NT2/D1 (cell line): ENCODE results near the gene TEX30.

Experiments
- DNase-seq: peaks from one replicate; pipeline ENCODE4 v3.0.0-alpha.2; 2011; ENCODE audit warnings: low read depth, low spot score
- H3K27me3 ChIP-seq: 2 replicates; pipeline ENCODE4 v1.6.0; 2011; ENCODE audit warnings: mild to moderate bottlenecking; ENCODE audit not compliant: insufficient read length, insufficient read depth
- H3K36me3 ChIP-seq: 2 replicates; pipeline ENCODE4 v1.6.1; 2011; ENCODE audit warnings: mild to moderate bottlenecking, low read length, mixed read lengths; ENCODE audit not compliant: insufficient read depth, insufficient read length
- H3K4me1 ChIP-seq: 2 replicates; pipeline ENCODE4 v1.5.1; 2011; ENCODE audit not compliant: insufficient read depth, insufficient read length
- H3K4me3 ChIP-seq: 2 replicates; pipeline ENCODE4 v1.5.1; 2011; ENCODE audit warnings: low read depth; ENCODE audit not compliant: insufficient read length
- H3K9ac ChIP-seq: 2 replicates; pipeline ENCODE4 v1.6.0; 2011; ENCODE audit warnings: low read depth; ENCODE audit not compliant: insufficient read length
- H3K9me3 ChIP-seq: 2 replicates; pipeline ENCODE4 v1.5.1; 2011; ENCODE audit warnings: mild to moderate bottlenecking, low read length; ENCODE audit not compliant: insufficient read depth
- SUZ12 ChIP-seq: IDR thresholded peaks from 2 replicates; pipeline ENCODE4 v1.6.1; 2011; ENCODE audit not compliant: insufficient read length, insufficient read depth; ENCODE audit errors: extremely low read depth
- YY1 ChIP-seq: IDR thresholded peaks from 2 replicates; pipeline ENCODE4 v1.6.1; 2011; ENCODE audit not compliant: insufficient read length, insufficient read depth
- ZNF274 ChIP-seq: IDR thresholded peaks from 2 replicates; pipeline ENCODE4 v1.6.1; 2011; ENCODE audit warnings: mild to moderate bottlenecking, low read depth, low read length

The TEX30 gene

GRCh38 chr13:102777736-102778135, 4.2 kb upstream of the TEX30 start:
- no peak for DNase-seq
- peaks cover 18% of the 10 kb centered on the region; the same call in 1 of the 2 replicates for H3K9me3 ChIP-seq

DNA sequence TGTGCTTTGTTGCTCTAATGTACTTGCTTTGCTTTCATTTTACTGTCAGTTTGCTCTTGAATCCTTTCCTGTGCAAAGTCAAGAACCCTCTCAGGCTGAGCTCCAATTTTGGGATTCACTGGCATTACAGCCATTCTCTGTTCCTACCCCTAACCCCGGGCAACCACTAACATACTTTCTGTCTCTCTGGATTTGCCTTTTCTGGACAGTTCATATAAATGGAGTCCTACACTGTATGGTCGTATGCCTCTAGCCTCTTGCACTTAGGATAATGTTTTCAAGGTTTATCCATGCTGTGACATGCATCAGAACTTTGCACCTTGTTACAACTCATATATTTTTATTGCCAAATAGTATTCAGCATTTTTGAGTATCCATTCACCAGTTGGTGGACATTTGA, 2.7 kb upstream of the TEX30 start:
- no peak overlapping the region for H3K4me3 ChIP-seq
- H3K27me3 ChIP-seq = peaks cover 4% of the 10 kb centered on the region
- H3K4me1 ChIP-seq = peaks cover 2% of the 10 kb centered on the region
- H3K9ac ChIP-seq = no peak overlapping the region
- peaks cover 11% of the 10 kb centered on the region for H3K36me3 ChIP-seq
- TF ChIP-seq ZNF274 (no peak), YY1 (no peak), SUZ12 (no peak)
- DNase-seq = no peak
- H3K9me3 ChIP-seq = peaks cover 5% of the 10 kb centered on the region; the same call in 1 of the 2 replicates

More at GRCh38 chr13:102777736-102778135, 4.2 kb upstream of the TEX30 start:
- H3K9ac ChIP-seq = no peak overlapping the region
- TF ChIP-seq SUZ12 = no peak
- no peak for TF ChIP-seq YY1
- no peak for TF ChIP-seq ZNF274
- H3K4me3 ChIP-seq = no peak overlapping the region
- no peaks in the 10 kb centered on the region for H3K36me3 ChIP-seq
- peaks cover 4% of the 10 kb centered on the region for H3K27me3 ChIP-seq
- peaks cover 2% of the 10 kb centered on the region for H3K4me1 ChIP-seq

GRCh38 chr13:102774591-102775520, 1.3 kb upstream of the TEX30 start:
- H3K4me1 ChIP-seq = peaks cover 2% of the 10 kb centered on the region
- DNase-seq = no peak
- H3K9me3 ChIP-seq = peaks cover 5% of the 10 kb centered on the region; the same call in 1 of the 2 replicates
- peaks cover 12% of the 10 kb centered on the region for H3K36me3 ChIP-seq
- H3K9ac ChIP-seq = no peak overlapping the region
- no peak overlapping the region for H3K4me3 ChIP-seq
- peaks cover 4% of the 10 kb centered on the region for H3K27me3 ChIP-seq
- TF ChIP-seq ZNF274 (no peak), YY1 (no peak), SUZ12 (no peak)

DNA sequence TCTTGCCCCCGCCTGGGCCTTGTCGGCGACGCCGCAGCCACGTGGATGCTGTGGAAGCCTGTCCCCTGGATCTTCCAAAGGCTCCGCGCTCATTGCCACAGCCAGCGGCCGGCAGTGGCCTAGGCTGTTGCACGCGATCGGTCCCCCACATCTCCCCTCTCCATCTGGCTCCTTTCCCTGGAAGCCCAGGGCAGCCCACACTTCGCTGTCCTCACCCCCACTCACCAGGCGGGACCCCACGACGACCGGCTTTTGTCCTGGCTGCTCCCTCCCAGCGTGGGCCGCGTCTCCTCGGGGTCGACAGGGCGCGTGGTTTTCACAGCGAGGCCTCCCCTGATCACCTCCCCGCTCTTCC, 605 bp upstream of the TEX30 start:
- TF ChIP-seq ZNF274 (no peak), SUZ12 (no peak), YY1 (no peak)
- Histone ChIP-seq H3K9me3 (peaks cover 5% of the 10 kb centered on the region; the same call in 1 of the 2 replicates), H3K36me3 (peaks cover 12% of the 10 kb centered on the region), H3K4me3 (peak overlapping the region; percentile 78), H3K27me3 (peaks cover 4% of the 10 kb centered on the region), H3K9ac (peak overlapping the region; percentile 26), H3K4me1 (peaks cover 2% of the 10 kb centered on the region)
- no peak for DNase-seq

DNA sequence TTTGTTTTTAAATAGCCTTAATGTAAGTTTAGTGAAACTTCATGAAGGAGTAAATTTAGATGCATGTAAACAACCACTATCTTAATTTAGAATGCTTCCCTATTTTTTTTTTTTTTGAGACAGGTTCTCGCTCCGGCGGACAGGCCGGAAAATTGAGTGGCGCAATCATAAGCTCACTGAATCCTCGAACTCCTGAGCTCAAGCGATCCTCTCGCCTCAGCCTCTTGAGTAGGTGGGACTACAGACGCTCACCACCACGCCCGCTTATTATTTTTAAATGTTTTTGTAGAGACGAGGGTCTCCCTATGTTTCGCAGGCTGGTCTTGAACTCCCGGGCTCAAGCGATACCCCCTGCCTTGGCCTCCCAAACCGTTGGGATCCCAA, 1.6 kb downstream of the TEX30 start:
- Histone ChIP-seq H3K9ac (no peak overlapping the region), H3K27me3 (peaks cover 4% of the 10 kb centered on the region), H3K4me3 (no peak overlapping the region), H3K36me3 (peaks cover 17% of the 10 kb centered on the region), H3K4me1 (peaks cover 2% of the 10 kb centered on the region), H3K9me3 (peaks cover 5% of the 10 kb centered on the region; the same call in 1 of the 2 replicates)
- TF ChIP-seq YY1 = no peak
- no peak for TF ChIP-seq SUZ12
- no peak for TF ChIP-seq ZNF274
- DNase-seq = no peak

DNA sequence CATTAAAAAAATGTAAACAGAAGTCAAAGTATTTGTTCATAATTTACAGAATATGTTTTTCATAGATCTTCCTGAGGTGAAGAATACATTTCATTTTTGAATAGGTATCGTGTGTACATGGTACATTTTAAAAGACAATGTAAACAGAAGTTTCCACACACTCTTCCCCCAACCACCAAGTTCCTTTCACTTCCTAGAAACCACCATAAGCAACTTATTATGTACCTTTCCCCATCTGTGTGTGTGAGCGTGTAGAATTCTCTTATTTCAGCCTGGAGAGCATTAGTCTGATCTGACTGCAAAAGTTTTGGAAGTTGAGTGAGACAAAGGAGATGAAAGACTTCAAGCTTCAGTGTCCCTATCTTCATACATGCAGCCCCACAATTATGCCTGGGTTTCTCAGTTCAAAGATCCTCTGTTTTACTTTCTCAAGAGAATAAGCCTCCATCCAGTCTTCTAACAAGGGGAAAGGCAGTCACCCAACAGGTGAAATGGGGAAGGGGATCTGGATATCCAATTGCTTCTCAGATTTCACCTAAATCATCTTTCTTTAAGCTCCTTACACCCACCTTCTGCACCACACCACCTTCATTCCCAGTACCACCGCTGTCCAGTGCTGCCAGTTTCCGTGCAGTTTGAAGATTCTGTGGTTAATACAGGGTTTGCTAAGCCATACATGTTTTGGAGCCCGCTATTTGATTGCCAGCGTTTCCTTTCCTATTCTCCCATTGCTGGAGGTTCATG, 2.1 kb downstream of the TEX30 start:
- peaks cover 4% of the 10 kb centered on the region for H3K27me3 ChIP-seq
- H3K9ac ChIP-seq = no peak overlapping the region
- peaks cover 2% of the 10 kb centered on the region for H3K4me1 ChIP-seq
- TF ChIP-seq ZNF274 = no peak
- TF ChIP-seq YY1 = no peak
- TF ChIP-seq SUZ12 = no peak
- peaks cover 21% of the 10 kb centered on the region for H3K36me3 ChIP-seq
- DNase-seq = no peak
- H3K4me3 ChIP-seq = no peak overlapping the region
- H3K9me3 ChIP-seq = peaks cover 5% of the 10 kb centered on the region; the same call in 1 of the 2 replicates

DNA sequence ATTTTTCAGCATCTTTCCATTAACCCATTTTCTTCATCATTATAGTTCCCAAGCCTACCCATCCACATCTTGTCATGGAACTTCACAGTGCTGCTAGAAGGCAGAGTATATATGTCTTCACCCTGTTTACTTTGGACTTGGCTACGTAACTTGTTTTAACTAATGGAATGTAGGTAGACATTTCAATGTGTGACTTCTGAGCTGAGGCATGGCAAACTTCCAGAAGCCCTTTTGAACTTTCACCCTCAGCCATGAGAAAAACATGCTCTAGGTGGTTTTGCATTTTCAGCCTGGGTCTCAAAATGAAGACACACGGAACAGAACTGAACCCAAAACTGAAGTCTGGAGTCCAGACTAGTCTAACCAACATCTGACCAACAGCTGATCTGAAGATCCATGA, 3.2 kb downstream of the TEX30 start:
- no peak for TF ChIP-seq YY1
- no peak for TF ChIP-seq ZNF274
- no peak for TF ChIP-seq SUZ12
- Histone ChIP-seq H3K9ac (no peak overlapping the region), H3K27me3 (peaks cover 4% of the 10 kb centered on the region), H3K4me1 (peaks cover 2% of the 10 kb centered on the region), H3K9me3 (peaks cover 5% of the 10 kb centered on the region; the same call in 1 of the 2 replicates), H3K36me3 (peaks cover 29% of the 10 kb centered on the region), H3K4me3 (no peak overlapping the region)
- DNase-seq = no peak
